ENCODE results near the gene FYN.

Gene FYN

DNA sequence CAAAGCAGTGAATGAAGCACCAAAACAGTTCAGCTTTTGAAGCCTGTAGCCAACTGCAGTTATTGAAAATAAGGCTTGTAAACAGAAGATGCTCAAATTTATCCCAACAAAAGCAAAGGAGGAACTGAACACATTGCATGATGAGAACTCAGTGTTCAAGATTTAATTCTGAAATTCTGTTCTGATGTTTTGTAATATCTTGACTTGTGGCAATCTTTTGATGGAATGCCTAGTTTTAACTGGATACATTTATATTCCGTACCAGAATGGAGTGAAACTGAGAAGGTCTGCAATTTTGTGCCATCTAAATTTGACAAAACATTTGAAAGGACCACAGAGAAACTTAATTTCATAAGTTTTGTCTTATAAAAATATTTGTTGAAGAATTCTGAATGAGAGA, 17.5 kb downstream of the FYN start:
- WGBS (ENCODE audit: insufficient coverage): no CpG with 5 or more reads among the region's 1 CpG
- ChIA-PET CTCF (no interaction called here), POLR2A (interaction anchor here (0.6 kb wide), 1 partner anchor 169 kb away, joined by 3 read pairs; no protein-coding TSS in a partner anchor)
- H3K4me3 ChIP-seq (ENCODE audit: control insufficient read depth in 1 of 7, extremely low read depth in 1 of 7, insufficient read depth in 4 of 7, low read depth in 2 of 7, low read length in 6 of 7): no peak overlapping the region
- no peak for DNase-seq
- no peaks in the 10 kb centered on the region for H3K9me3 ChIP-seq (ENCODE audit: control extremely low read depth in 1 of 5, control insufficient read depth in 4 of 5, insufficient read depth in 2 of 5, low read depth in 1 of 5, low read length in 4 of 5)
- H3K27me3 ChIP-seq (replicated peaks in 2 of 5; ENCODE audit: control insufficient read depth in 4 of 5, insufficient read depth in 5 of 5, low read length in 4 of 5): no peaks in the 10 kb centered on the region
- no peaks in the 10 kb centered on the region for H3K4me1 ChIP-seq (ENCODE audit: control extremely low read depth in 1 of 4, control insufficient read depth in 4 of 4, insufficient read depth in 4 of 4, low read length in 3 of 4)
- no peak overlapping the region for H3K27ac ChIP-seq (ENCODE audit: insufficient read depth in 1 of 2, low read depth in 1 of 2, low read length in 2 of 2, poor library complexity in 1 of 2, severe bottlenecking in 2 of 2)
- no peaks in the 10 kb centered on the region for H3K36me3 ChIP-seq (ENCODE audit: control insufficient read depth in 4 of 4, insufficient read depth in 4 of 4, low read length in 3 of 4)

- WGBS (ENCODE audit: insufficient coverage): no CpG with 5 or more reads among the region's 2 CpGs
- peak in 1 of 3 donors; percentile 22 for DNase-seq
- CTCF ChIA-PET: interaction anchor here (1.1 kb wide), 1 partner anchor 22 kb away, joined by 3 read pairs; no protein-coding TSS in a partner anchor
- Histone ChIP-seq H3K4me1 (ENCODE audit: control extremely low read depth in 1 of 4, control insufficient read depth in 4 of 4, insufficient read depth in 4 of 4, low read length in 3 of 4) (no peaks in the 10 kb centered on the region), H3K36me3 (ENCODE audit: control insufficient read depth in 4 of 4, insufficient read depth in 4 of 4, low read length in 3 of 4) (no peaks in the 10 kb centered on the region), H3K27ac (ENCODE audit: insufficient read depth in 1 of 2, low read depth in 1 of 2, low read length in 2 of 2, poor library complexity in 1 of 2, severe bottlenecking in 2 of 2) (no peak overlapping the region), H3K9me3 (ENCODE audit: control extremely low read depth in 1 of 5, control insufficient read depth in 4 of 5, insufficient read depth in 2 of 5, low read depth in 1 of 5, low read length in 4 of 5) (no peaks in the 10 kb centered on the region), H3K27me3 (replicated peaks in 2 of 5; ENCODE audit: control insufficient read depth in 4 of 5, insufficient read depth in 5 of 5, low read length in 4 of 5) (no peaks in the 10 kb centered on the region), H3K4me3 (ENCODE audit: control insufficient read depth in 1 of 7, extremely low read depth in 1 of 7, insufficient read depth in 4 of 7, low read depth in 2 of 7, low read length in 6 of 7) (no peak overlapping the region)
- POLR2A ChIA-PET: no interaction called here
Measured at GRCh38 chr6:111854683-111855082, 18.6 kb downstream of the FYN start.

GRCh38 chr6:111852725-111853124, 20.5 kb downstream of the FYN start:
- POLR2A ChIA-PET: no interaction called here
- CTCF ChIA-PET: interaction anchor here (1.7 kb wide), 1 partner anchor 9 kb away, joined by 5 read pairs; no protein-coding TSS in a partner anchor
- no peaks in the 10 kb centered on the region for H3K4me1 ChIP-seq (ENCODE audit: control extremely low read depth in 1 of 4, control insufficient read depth in 4 of 4, insufficient read depth in 4 of 4, low read length in 3 of 4)
- no peaks in the 10 kb centered on the region for H3K36me3 ChIP-seq (ENCODE audit: control insufficient read depth in 4 of 4, insufficient read depth in 4 of 4, low read length in 3 of 4)
- DNase-seq: peak in 1 of 3 donors; percentile 30
- H3K27ac ChIP-seq (ENCODE audit: insufficient read depth in 1 of 2, low read depth in 1 of 2, low read length in 2 of 2, poor library complexity in 1 of 2, severe bottlenecking in 2 of 2): no peak overlapping the region
- H3K4me3 ChIP-seq (ENCODE audit: control insufficient read depth in 1 of 7, extremely low read depth in 1 of 7, insufficient read depth in 4 of 7, low read depth in 2 of 7, low read length in 6 of 7): no peak overlapping the region
- H3K9me3 ChIP-seq (ENCODE audit: control extremely low read depth in 1 of 5, control insufficient read depth in 4 of 5, insufficient read depth in 2 of 5, low read depth in 1 of 5, low read length in 4 of 5): no peaks in the 10 kb centered on the region
- no CpG with 5 or more reads among the region's 2 CpGs for WGBS (ENCODE audit: insufficient coverage)
- no peaks in the 10 kb centered on the region for H3K27me3 ChIP-seq (replicated peaks in 2 of 5; ENCODE audit: control insufficient read depth in 4 of 5, insufficient read depth in 5 of 5, low read length in 4 of 5)

- DNase-seq: no peak
- H3K9me3 ChIP-seq (ENCODE audit: control extremely low read depth in 1 of 5, control insufficient read depth in 4 of 5, insufficient read depth in 2 of 5, low read depth in 1 of 5, low read length in 4 of 5): no peaks in the 10 kb centered on the region
- H3K27me3 ChIP-seq (replicated peaks in 2 of 5; ENCODE audit: control insufficient read depth in 4 of 5, insufficient read depth in 5 of 5, low read length in 4 of 5): no peaks in the 10 kb centered on the region
- ChIA-PET POLR2A (no interaction called here), CTCF (interaction anchor here (1.1 to 1.7 kb wide), 2 partner anchors 12 to 26 kb away, joined by 4 read pairs; no protein-coding TSS in a partner anchor)
- no peak overlapping the region for H3K4me3 ChIP-seq (ENCODE audit: control insufficient read depth in 1 of 7, extremely low read depth in 1 of 7, insufficient read depth in 4 of 7, low read depth in 2 of 7, low read length in 6 of 7)
- no peaks in the 10 kb centered on the region for H3K36me3 ChIP-seq (ENCODE audit: control insufficient read depth in 4 of 4, insufficient read depth in 4 of 4, low read length in 3 of 4)
- 100% methylated on average over 10 of the region's 10 CpGs for WGBS (ENCODE audit: insufficient coverage)
- H3K27ac ChIP-seq (ENCODE audit: insufficient read depth in 1 of 2, low read depth in 1 of 2, low read length in 2 of 2, poor library complexity in 1 of 2, severe bottlenecking in 2 of 2): no peak overlapping the region
- peaks cover 2 to 18% (median 14%) of the 10 kb centered on the region in 4 experiments for H3K4me1 ChIP-seq (ENCODE audit: control extremely low read depth in 1 of 4, control insufficient read depth in 4 of 4, insufficient read depth in 4 of 4, low read length in 3 of 4)
Measured at GRCh38 chr6:111850295-111850937, 22.8 kb downstream of the FYN start.

GRCh38 chr6:111849298-111849697, 24.0 kb downstream of the FYN start:
- ChIA-PET CTCF (interaction anchor here (0.6 kb wide), 1 partner anchor 9 kb away, joined by 3 read pairs; no protein-coding TSS in a partner anchor), POLR2A (no interaction called here)
- Histone ChIP-seq H3K27me3 (replicated peaks in 2 of 5; ENCODE audit: control insufficient read depth in 4 of 5, insufficient read depth in 5 of 5, low read length in 4 of 5) (no peaks in the 10 kb centered on the region), H3K36me3 (ENCODE audit: control insufficient read depth in 4 of 4, insufficient read depth in 4 of 4, low read length in 3 of 4) (no peaks in the 10 kb centered on the region), H3K27ac (ENCODE audit: insufficient read depth in 1 of 2, low read depth in 1 of 2, low read length in 2 of 2, poor library complexity in 1 of 2, severe bottlenecking in 2 of 2) (no peak overlapping the region), H3K4me3 (ENCODE audit: control insufficient read depth in 1 of 7, extremely low read depth in 1 of 7, insufficient read depth in 4 of 7, low read depth in 2 of 7, low read length in 6 of 7) (no peak overlapping the region), H3K4me1 (ENCODE audit: control extremely low read depth in 1 of 4, control insufficient read depth in 4 of 4, insufficient read depth in 4 of 4, low read length in 3 of 4) (peaks cover 9 to 29% (median 25%) of the 10 kb centered on the region in 4 experiments), H3K9me3 (ENCODE audit: control extremely low read depth in 1 of 5, control insufficient read depth in 4 of 5, insufficient read depth in 2 of 5, low read depth in 1 of 5, low read length in 4 of 5) (no peaks in the 10 kb centered on the region)
- 97% methylated on average over 3 of the region's 5 CpGs for WGBS (ENCODE audit: insufficient coverage)
- no peak for DNase-seq

DNA sequence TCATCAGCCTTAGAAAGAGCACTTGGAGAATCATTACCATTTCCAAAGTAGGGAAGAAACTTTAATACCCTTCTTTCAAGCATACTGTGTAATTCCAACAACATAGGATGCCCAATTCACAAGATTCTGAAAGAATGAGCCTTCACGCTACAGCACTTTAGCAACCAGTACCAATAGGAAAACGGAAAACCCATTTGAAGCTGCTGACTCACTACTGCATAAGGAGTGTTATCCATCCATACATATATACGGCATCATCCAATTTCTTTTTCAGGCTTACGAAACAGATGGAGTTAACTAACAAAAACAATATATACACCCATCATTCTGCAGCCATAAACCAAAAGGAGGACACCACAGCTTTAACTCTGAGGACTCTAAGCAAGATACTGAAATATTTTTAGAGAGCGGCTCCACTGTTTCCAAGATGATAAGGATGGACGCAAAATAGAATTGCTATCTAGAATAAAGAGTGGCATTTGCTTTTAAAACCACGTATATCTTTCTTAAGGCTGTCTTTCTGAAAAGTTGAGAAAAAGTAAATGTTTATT, 24.9 kb downstream of the FYN start:
- WGBS (ENCODE audit: insufficient coverage): 73% methylated on average over 2 of the region's 7 CpGs
- peak in 1 of 3 donors; percentile 12 for DNase-seq
- no peak overlapping the region for H3K27ac ChIP-seq (ENCODE audit: insufficient read depth in 1 of 2, low read depth in 1 of 2, low read length in 2 of 2, poor library complexity in 1 of 2, severe bottlenecking in 2 of 2)
- H3K27me3 ChIP-seq (replicated peaks in 2 of 5; ENCODE audit: control insufficient read depth in 4 of 5, insufficient read depth in 5 of 5, low read length in 4 of 5): no peaks in the 10 kb centered on the region
- POLR2A ChIA-PET: no interaction called here
- CTCF ChIA-PET: no interaction called here
- no peaks in the 10 kb centered on the region for H3K36me3 ChIP-seq (ENCODE audit: control insufficient read depth in 4 of 4, insufficient read depth in 4 of 4, low read length in 3 of 4)
- no peak overlapping the region for H3K4me3 ChIP-seq (ENCODE audit: control insufficient read depth in 1 of 7, extremely low read depth in 1 of 7, insufficient read depth in 4 of 7, low read depth in 2 of 7, low read length in 6 of 7)
- peaks cover 14 to 39% (median 33%) of the 10 kb centered on the region in 4 experiments for H3K4me1 ChIP-seq (ENCODE audit: control extremely low read depth in 1 of 4, control insufficient read depth in 4 of 4, insufficient read depth in 4 of 4, low read length in 3 of 4)
- H3K9me3 ChIP-seq (ENCODE audit: control extremely low read depth in 1 of 5, control insufficient read depth in 4 of 5, insufficient read depth in 2 of 5, low read depth in 1 of 5, low read length in 4 of 5): no peaks in the 10 kb centered on the region

Measured in common myeloid progenitor, CD34-positive (primary cell).